ENCODE measurements around the gene NAT9.
A peak's percentile ranks its signal among the peaks of the same experiment; 100 is the strongest.

Gene NAT9

GRCh38 chr17:74779501-74779900, 3.4 kb upstream of the NAT9 start:
- DNase-seq: no peak

- no peak for DNase-seq
Observed at GRCh38 chr17:74778960-74779359, 2.8 kb upstream of the NAT9 start.

GRCh38 chr17:74777901-74778515, 1.9 kb upstream of the NAT9 start:
- no peak for DNase-seq

- DNase-seq: no peak
Observed at GRCh38 chr17:74776990-74777389, 845 bp upstream of the NAT9 start.

GRCh38 chr17:74775409-74776043, 619 bp downstream of the NAT9 start:
- no peak for DNase-seq

GRCh38 chr17:74773871-74774286, 2.3 kb downstream of the NAT9 start:
- no peak for DNase-seq

GRCh38 chr17:74773414-74773813, 2.7 kb downstream of the NAT9 start:
- DNase-seq: no peak

- DNase-seq: no peak
Observed at GRCh38 chr17:74772053-74772452, 4.1 kb downstream of the NAT9 start.

GRCh38 chr17:74771319-74771914, 4.7 kb downstream of the NAT9 start:
- no peak for DNase-seq

- peak; percentile 82 for DNase-seq
Observed at GRCh38 chr17:74770498-74771318, 5.4 kb downstream of the NAT9 start.

- no peak for DNase-seq
Observed at GRCh38 chr17:74769856-74770497, 6.2 kb downstream of the NAT9 start.

GRCh38 chr17:74769266-74769855, 6.8 kb downstream of the NAT9 start:
- no peak for DNase-seq

- DNase-seq: no peak
Observed at GRCh38 chr17:74768763-74769114, 7.4 kb downstream of the NAT9 start.

GRCh38 chr17:74768069-74768762, 7.9 kb downstream of the NAT9 start:
- DNase-seq: no peak

GRCh38 chr17:74767111-74767516, 9.0 kb downstream of the NAT9 start:
- no peak for DNase-seq

- DNase-seq: no peak
Observed at GRCh38 chr17:74766413-74766812, 9.7 kb downstream of the NAT9 start.

- no peak for DNase-seq
Observed at GRCh38 chr17:74764751-74765286, 11.3 kb downstream of the NAT9 start.

- no peak for DNase-seq
Observed at GRCh38 chr17:74763565-74764387, 12.4 kb downstream of the NAT9 start.

- DNase-seq: no peak
Observed at GRCh38 chr17:74761931-74762330, 14.2 kb downstream of the NAT9 start.

- no peak for DNase-seq
Observed at GRCh38 chr17:74761419-74761818, 14.7 kb downstream of the NAT9 start.

All from CD4-positive, alpha-beta T cell treated with Interleukin-12 subunit alpha and Interleukin-12 subunit beta, for 1 hour (primary cell).